DMS79 (cell line): Measurements from ENCODE around the gene PTGIR.
"Not testable (repeated sequence)": the region's sequence is repeated elsewhere in the genome, so short reads cannot be mapped to it uniquely, and the experiment has no call there.

Experiments used
- DNase-seq: peaks from one replicate; lab custom pipeline; 2025; lab: John Stamatoyannopoulos, UW

PTGIR gene

GRCh38 chr19:46637224-46637623 is 12.3 kb upstream of the PTGIR start:
- no peak for DNase-seq

GRCh38 chr19:46635920-46636761 is 11.3 kb upstream of the PTGIR start, which contains the start of gene GNG8:
Gene GNG8, minus strand, starts transcription at chr19:46636202. Its CDS starts 1,520 bp downstream, at chr19:46634682.
- no peak for DNase-seq

- no peak for DNase-seq
These were observed 9.8 kb upstream of the PTGIR start for GRCh38 chr19:46634656-46635218.

- peak; percentile 69 for DNase-seq
These were observed 9.3 kb upstream of the PTGIR start for GRCh38 chr19:46634045-46634655.

- DNase-seq = no peak
These were observed 8.2 kb upstream of the PTGIR start for GRCh38 chr19:46633130-46633529.

- no peak for DNase-seq
These were observed 6.6 kb upstream of the PTGIR start for GRCh38 chr19:46631481-46631880.

- no peak for DNase-seq
These were observed 5.8 kb upstream of the PTGIR start for GRCh38 chr19:46630586-46631205.

- no peak for DNase-seq
These were observed 4.7 kb upstream of the PTGIR start for GRCh38 chr19:46629546-46630025.

- not testable (repeated sequence) for DNase-seq
These were observed 4.1 kb upstream of the PTGIR start for GRCh38 chr19:46628970-46629369.

- no peak for DNase-seq
These were observed 1.6 kb upstream of the PTGIR start for GRCh38 chr19:46626446-46626845.

GRCh38 chr19:46625731-46626130 is 842 bp upstream of the PTGIR start:
- DNase-seq = no peak

GRCh38 chr19:46623915-46624502 is 880 bp downstream of the PTGIR start:
- DNase-seq = no peak

- DNase-seq = no peak
These were observed 2.8 kb downstream of the PTGIR start for GRCh38 chr19:46622118-46622446.

GRCh38 chr19:46621191-46622117 is 3.4 kb downstream of the PTGIR start:
- no peak for DNase-seq

GRCh38 chr19:46620716-46621115 is 4.2 kb downstream of the PTGIR start:
- no peak for DNase-seq

GRCh38 chr19:46620267-46620666 is 4.6 kb downstream of the PTGIR start:
- no peak for DNase-seq

GRCh38 chr19:46618670-46619231 is 6.1 kb downstream of the PTGIR start:
- no peak for DNase-seq

GRCh38 chr19:46617601-46618000 is 7.3 kb downstream of the PTGIR start:
- no peak for DNase-seq

- no peak for DNase-seq
These were observed 8.1 kb downstream of the PTGIR start for GRCh38 chr19:46616631-46617322.

GRCh38 chr19:46615966-46616365 is 8.9 kb downstream of the PTGIR start:
- DNase-seq = no peak
